Measurements from ENCODE around the gene ETS2. TPM values are rescaled to one million over a fixed set of nuclear protein-coding genes. Genes with fewer than 3 reads are reported as not detected.

ETS2 gene
- total and polyA plus RNA-seq, 10 of the 15 experiments (the other 5 are each of a cell fraction or from before 2014, with no cell fraction given): 0.52 to 8.6 (median 3.8) TPM

- no peak for DNase-seq (ENCODE audit: low read depth, low spot score)
- intact Hi-C loops (cut with micrococcal nuclease; ENCODE audit: unreplicated experiment) (no loop called here), in situ Hi-C loops (cut with MboI) (no loop called here)
- ChIA-PET CTCF (no interaction called here), POLR2A (no interaction called here), SMC1A (ENCODE audit: uncharacterized antibody, unreplicated experiment) (no interaction called here), RAD21 (ENCODE audit: unreplicated experiment) (no interaction called here)
- no peaks in the 10 kb centered on the region for H3K4me1 ChIP-seq (ENCODE audit: control insufficient read depth, insufficient read depth, low read length)
- BruUV-seq (replicated peaks): no TSS peak
- H3K27me3 ChIP-seq (replicated peaks in 1 of 2; ENCODE audit: control insufficient read depth in 2 of 2, insufficient read depth in 2 of 2, low read length in 1 of 2): no peaks in the 10 kb centered on the region
- WGBS (ENCODE audit: insufficient coverage, insufficient replicate concordance, low lambda C conversion rate, missing lambda C conversion rate): 43% methylated on average over 3 of the region's 3 CpGs
- no peak overlapping the region for H2AFZ ChIP-seq (ENCODE audit: control insufficient read depth, low read depth, low read length)
- H3K36me3 ChIP-seq (ENCODE audit: control insufficient read depth in 2 of 2, insufficient read depth in 2 of 2, low read length in 1 of 2): peaks cover 17 to 20% of the 10 kb centered on the region in 2 experiments
- H3K4me2 ChIP-seq (ENCODE audit: control insufficient read depth, insufficient read depth): no peak overlapping the region
- no peak overlapping the region for H3K4me3 ChIP-seq
- TF ChIP-seq STAT1 (conservative IDR thresholded peaks at IDR 0.05) (no peak), EZH2 (IDR thresholded peaks at IDR 0.05; ENCODE audit: borderline replicate concordance, control insufficient read depth, low read depth, low read length) (no peak), JUNB (IDR thresholded peaks at IDR 0.05) (no peak), ETV6 (conservative IDR thresholded peaks at IDR 0.05 in 1 of 2, IDR thresholded peaks at IDR 0.05 in 1 of 2; ENCODE audit: borderline replicate concordance in 1 of 2, low read depth in 1 of 2) (no peak), KLF5 (IDR thresholded peaks at IDR 0.05; ENCODE audit: partially characterized antibody) (no peak), EED (IDR thresholded peaks at IDR 0.05; ENCODE audit: low read depth) (no peak), MEF2A (IDR thresholded peaks at IDR 0.05; ENCODE audit: insufficient read depth, low read depth, low read length) (no peak), YY1 (IDR thresholded peaks at IDR 0.05; ENCODE audit: low read depth, low read length) (no peak), CEBPZ (IDR thresholded peaks at IDR 0.05; ENCODE audit: low read depth, low read length) (no peak), MEF2B (IDR thresholded peaks at IDR 0.05; ENCODE audit: partially characterized antibody, poor library complexity, severe bottlenecking) (no peak), SRF (IDR thresholded peaks at IDR 0.05; ENCODE audit: low read depth in 2 of 2, low read length in 2 of 2) (no peak), SMAD1 (IDR thresholded peaks at IDR 0.05; ENCODE audit: low read depth, partially characterized antibody) (no peak), SMAD5 (IDR thresholded peaks at IDR 0.05; ENCODE audit: low read depth) (no peak), PAX5 (IDR thresholded peaks at IDR 0.05; ENCODE audit: borderline replicate concordance, low read depth, low read length) (no peak), WRNIP1 (IDR thresholded peaks at IDR 0.05; ENCODE audit: borderline replicate concordance, low read depth, low read length) (no peak)
- H3K79me2 ChIP-seq (ENCODE audit: control insufficient read depth, insufficient read depth, low read length): no peaks in the 10 kb centered on the region
- no peaks in the 10 kb centered on the region; the same call in 2 of the 3 replicates for H3K9me3 ChIP-seq (replicated peaks; ENCODE audit: control insufficient read depth, insufficient read depth, low read length)
- no peak overlapping the region for H3K9ac ChIP-seq (ENCODE audit: control insufficient read depth, insufficient read depth, low read length)
- FAIRE-seq: no peak
- no peaks in the 10 kb centered on the region for H4K20me1 ChIP-seq (ENCODE audit: control insufficient read depth, insufficient read depth)
- H3K27ac ChIP-seq (ENCODE audit: control insufficient read depth, insufficient read depth): no peak overlapping the region
- no peak for ATAC-seq
These were observed 18.0 kb downstream of the ETS2 start for GRCh38 chr21:38823737-38824123.
